GM12873 (cell line): ENCODE results near the gene PCSK9.

Experiments used
- TF ChIP-seq, protein P1 (sequence below): IDR thresholded peaks from 2 replicates; pipeline ENCODE4 v1.5.1; 2012; ENCODE audit warnings: low read depth, mild to moderate bottlenecking, moderate library complexity, low read length, control low read depth; ENCODE audit not compliant: insufficient read depth; ENCODE audit errors: missing control alignments

PCSK9 gene

DNA sequence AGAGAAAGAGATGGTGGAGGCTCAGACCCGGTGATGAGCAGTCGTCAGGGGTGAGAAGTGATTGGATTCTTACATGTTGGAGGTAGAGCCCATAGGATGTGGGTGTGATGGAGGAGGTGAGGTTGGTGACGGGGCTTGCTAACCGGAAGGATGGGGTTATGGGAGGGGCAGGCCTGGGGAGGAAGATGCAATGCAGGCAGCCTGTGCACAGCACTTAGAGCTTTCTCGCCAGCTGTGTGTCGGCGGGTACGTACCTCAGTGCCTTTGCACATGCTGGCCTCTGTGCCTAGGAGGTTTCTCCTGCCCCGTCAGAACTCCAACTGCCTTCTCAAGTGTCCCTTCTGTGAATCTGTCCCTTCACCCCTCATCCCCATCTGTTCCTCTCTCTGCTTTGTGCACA is 43.5 kb upstream of the PCSK9 start:
- TF ChIP-seq, protein P1, sequence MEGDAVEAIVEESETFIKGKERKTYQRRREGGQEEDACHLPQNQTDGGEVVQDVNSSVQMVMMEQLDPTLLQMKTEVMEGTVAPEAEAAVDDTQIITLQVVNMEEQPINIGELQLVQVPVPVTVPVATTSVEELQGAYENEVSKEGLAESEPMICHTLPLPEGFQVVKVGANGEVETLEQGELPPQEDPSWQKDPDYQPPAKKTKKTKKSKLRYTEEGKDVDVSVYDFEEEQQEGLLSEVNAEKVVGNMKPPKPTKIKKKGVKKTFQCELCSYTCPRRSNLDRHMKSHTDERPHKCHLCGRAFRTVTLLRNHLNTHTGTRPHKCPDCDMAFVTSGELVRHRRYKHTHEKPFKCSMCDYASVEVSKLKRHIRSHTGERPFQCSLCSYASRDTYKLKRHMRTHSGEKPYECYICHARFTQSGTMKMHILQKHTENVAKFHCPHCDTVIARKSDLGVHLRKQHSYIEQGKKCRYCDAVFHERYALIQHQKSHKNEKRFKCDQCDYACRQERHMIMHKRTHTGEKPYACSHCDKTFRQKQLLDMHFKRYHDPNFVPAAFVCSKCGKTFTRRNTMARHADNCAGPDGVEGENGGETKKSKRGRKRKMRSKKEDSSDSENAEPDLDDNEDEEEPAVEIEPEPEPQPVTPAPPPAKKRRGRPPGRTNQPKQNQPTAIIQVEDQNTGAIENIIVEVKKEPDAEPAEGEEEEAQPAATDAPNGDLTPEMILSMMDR = no peak

DNA sequence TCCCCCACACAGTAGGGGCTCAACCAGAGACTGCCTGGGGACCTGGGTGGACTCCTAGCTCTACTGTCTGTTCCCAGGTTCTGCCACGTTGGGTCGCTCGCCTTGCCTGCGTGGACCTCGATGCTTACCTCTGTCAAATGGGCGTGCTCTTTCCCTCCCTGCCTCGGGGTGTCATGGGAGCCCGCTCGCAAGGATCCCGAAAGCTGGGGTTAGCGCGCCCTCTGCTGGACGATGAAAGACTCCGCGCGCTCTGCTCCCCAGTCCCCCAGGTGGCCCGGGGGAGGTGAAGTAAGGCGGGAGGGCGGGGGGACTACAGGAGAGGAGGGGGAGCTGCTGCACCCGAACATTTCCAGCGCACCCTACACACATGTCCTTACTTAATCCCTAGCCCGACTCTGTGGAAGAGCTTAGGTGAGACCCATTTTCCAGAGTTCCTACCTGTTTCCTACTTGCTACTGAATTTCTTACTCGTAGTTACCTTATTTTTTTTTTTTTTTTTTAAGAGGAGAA is 42.9 kb upstream of the PCSK9 start:
- TF ChIP-seq, protein P1 = peak; percentile 85

DNA sequence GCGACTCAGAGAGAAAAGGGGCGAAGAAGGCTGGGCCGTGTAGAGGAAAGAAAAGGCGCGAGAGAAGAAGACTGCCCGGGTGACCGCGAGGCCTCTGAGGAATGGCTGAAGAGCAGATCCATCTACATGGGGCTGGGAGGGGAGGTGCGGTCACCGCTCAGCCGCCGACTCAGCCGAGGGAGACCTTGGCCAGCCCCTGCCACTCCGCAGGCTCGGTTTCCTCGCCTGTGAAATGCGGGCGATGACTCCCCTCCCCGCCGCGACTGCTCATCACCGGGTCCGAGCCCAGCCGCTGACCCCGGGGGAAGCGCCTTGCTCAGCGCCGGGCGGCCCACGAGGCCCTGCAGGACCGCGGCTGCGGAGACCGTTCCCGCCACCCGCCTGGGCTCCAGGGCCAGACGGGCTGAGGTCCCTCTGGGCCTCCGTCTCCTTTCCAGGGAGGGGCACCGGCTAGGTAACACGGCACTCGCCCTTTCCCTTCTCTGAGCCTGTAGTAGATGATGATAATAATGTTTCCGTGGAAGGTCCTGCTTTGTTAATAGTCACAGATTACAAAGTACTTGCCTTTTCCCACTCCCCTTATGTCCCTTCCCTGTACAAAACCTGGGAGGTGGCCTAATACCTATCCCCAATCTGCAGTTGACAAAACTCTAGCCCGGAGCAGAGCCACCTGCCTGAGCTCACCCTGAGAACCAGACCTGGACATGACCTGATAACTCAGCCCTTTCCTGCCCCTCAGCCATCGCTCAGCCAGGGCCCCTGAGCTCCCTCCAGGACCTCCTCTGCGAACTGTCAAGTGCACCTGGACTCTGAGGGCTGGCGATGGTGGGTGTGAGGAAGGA is 42.3 kb upstream of the PCSK9 start:
- TF ChIP-seq, protein P1 = no peak

DNA sequence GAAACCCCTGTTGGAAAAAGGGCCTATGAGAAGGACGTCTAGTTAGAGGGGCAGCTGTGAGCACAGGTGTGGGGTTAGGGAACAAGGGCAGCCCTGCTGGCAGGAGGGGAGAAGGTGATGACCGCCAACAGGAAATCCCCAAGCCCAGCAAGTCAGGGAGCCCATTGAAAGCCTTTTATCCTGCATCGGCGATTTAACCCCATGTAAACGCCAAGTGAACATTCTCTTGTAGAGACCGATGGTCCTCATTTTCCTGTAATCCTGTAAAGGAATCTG is 41.7 kb upstream of the PCSK9 start:
- TF ChIP-seq, protein P1 = no peak

DNA sequence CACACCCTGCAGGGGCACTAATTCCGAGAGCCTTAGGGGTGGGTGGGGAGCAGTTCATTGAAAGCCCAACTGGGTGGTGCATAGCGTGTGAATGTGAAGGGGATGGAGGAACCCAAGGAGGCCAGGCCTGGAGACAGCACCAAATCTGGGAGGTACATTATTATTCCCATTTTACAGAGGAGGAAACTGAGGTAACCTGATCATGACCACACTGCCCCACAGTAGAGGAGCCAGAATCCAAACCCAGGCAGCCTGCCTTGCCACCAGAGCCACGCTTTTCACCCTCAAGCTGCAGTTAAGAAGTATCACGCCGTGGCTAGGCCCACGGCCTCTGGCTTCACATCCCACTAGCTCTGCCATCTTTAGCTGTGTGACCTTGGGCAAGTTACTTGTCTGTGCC is 41.2 kb upstream of the PCSK9 start:
- TF ChIP-seq, protein P1 = no peak

DNA sequence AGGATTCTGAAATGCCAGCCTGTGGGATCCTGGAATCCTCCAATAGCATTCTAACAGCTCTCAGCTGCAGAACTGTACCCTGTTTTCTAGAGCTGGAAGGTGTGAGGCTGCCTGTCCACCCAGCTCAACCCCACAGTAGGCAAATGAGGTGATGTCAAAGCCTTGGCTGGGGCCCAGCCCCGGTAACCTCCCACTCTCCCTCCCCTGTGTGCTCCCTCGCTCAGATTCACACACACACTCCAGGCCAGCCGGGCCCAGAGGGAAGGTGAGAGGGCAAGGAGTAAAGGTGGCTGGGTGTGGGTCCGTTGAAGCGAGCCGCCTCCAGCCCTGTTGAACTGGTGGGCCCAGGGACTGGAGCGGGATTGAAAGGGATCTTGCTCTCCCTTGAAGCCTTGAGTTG is 40.7 kb upstream of the PCSK9 start, which contains the start of gene BSND:
Gene BSND (plus strand): TSS at position 257 of the 400 bp plus-strand sequence. CDS start 254 bp downstream, outside the sequence.
- TF ChIP-seq, protein P1 = no peak

DNA sequence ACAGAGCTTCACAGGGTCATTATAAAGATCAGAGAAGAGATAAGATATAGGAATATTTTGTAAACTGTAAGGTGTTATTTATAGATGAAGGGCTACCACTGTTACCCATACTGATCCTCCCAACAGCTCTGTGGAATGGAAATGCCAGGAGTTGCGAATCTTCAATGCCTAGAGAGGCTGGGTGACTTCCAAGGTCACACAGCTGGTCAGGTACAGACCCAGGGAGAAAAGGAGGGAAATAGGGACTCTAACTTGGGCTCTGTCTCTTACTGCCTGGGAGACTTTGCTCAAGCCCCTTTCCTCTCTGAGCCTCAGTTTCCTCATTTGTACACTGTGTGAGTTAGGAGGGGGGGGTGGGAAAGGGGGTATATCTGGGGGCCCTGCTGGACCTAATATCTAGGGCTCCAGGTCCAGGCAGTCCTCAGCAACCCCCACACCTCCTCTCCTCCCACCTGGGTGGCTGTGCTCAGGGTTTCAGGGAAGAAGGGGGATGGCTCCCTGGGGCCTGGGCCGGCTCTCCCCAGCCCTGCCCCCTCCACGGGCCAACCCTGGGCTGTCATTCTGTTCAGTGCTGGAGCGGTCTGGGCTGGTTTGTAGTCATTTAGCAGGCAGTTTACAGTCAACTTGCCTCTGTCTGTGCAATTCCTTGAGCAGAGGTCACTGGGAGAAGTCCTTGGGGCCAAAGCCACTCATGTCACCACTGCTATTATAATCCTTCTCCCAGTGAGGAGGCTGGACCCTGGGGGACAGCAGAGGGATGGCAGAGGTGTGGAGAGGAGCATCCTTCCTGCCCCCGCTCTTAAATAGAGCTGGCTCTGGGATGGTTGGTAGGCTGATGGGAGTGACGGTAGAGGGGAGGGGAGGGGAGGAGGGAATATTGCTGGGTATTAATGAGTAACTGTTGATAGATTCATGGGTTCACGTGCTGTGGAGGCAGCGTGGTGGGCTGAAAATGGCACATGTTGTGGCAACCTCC is 39.0 kb upstream of the PCSK9 start:
- TF ChIP-seq, protein P1 = no peak
